ENCODE measurements around the gene CARMIL3. TPM values are rescaled to one million over a fixed set of nuclear protein-coding genes. Genes with fewer than 3 reads are reported as not detected.

Gene CARMIL3
- total RNA-seq, 1 experiment from 2014 or later: 0.33 TPM

- H3K9me3 Mint-ChIP-seq (ENCODE audit: low read depth, unreplicated experiment): no peaks in the 10 kb centered on the region
- no peak overlapping the region for H3K4me3 Mint-ChIP-seq (ENCODE audit: low read depth, unreplicated experiment)
- no peak for DNase-seq
- CTCF ChIA-PET: no interaction called here
- peaks cover 8% of the 10 kb centered on the region for H3K4me1 Mint-ChIP-seq (ENCODE audit: low read depth, unreplicated experiment)
- BruUV-seq (replicated peaks): no TSS peak
- H3K36me3 Mint-ChIP-seq (ENCODE audit: insufficient read depth, unreplicated experiment): peaks cover 9% of the 10 kb centered on the region
- H3K27ac Mint-ChIP-seq (ENCODE audit: unreplicated experiment): no peak overlapping the region
- H3K27me3 Mint-ChIP-seq (ENCODE audit: unreplicated experiment): peaks cover 14% of the 10 kb centered on the region
- intact Hi-C loops (cut with micrococcal nuclease; ENCODE audit: unreplicated experiment): no loop called here
- TF ChIP-seq CTCF (IDR thresholded peaks at IDR 0.05; ENCODE audit: unreplicated experiment): no peak
Observed at GRCh38 chr14:24085215-24085614, 33.4 kb downstream of the CARMIL3 start.

- Mint-ChIP-seq H3K27me3 (ENCODE audit: unreplicated experiment) (peaks cover 14% of the 10 kb centered on the region), H3K9me3 (ENCODE audit: low read depth, unreplicated experiment) (no peaks in the 10 kb centered on the region), H3K36me3 (ENCODE audit: insufficient read depth, unreplicated experiment) (peaks cover 5% of the 10 kb centered on the region), H3K4me3 (ENCODE audit: low read depth, unreplicated experiment) (no peak overlapping the region), H3K4me1 (ENCODE audit: low read depth, unreplicated experiment) (peaks cover 8% of the 10 kb centered on the region), H3K27ac (ENCODE audit: unreplicated experiment) (no peak overlapping the region)
- BruUV-seq (replicated peaks): no TSS peak
- intact Hi-C loops (cut with micrococcal nuclease; ENCODE audit: unreplicated experiment): no loop called here
- DNase-seq: no peak
- no peak for TF ChIP-seq CTCF (IDR thresholded peaks at IDR 0.05; ENCODE audit: unreplicated experiment)
- CTCF ChIA-PET: no interaction called here
Observed at GRCh38 chr14:24086193-24086955, 34.6 kb downstream of the CARMIL3 start.

- Mint-ChIP-seq H3K9me3 (ENCODE audit: low read depth, unreplicated experiment) (no peaks in the 10 kb centered on the region), H3K27ac (ENCODE audit: unreplicated experiment) (no peak overlapping the region), H3K36me3 (ENCODE audit: insufficient read depth, unreplicated experiment) (peaks cover under 1% of the 10 kb centered on the region), H3K4me1 (ENCODE audit: low read depth, unreplicated experiment) (peaks cover 6% of the 10 kb centered on the region), H3K27me3 (ENCODE audit: unreplicated experiment) (peaks cover 14% of the 10 kb centered on the region), H3K4me3 (ENCODE audit: low read depth, unreplicated experiment) (no peak overlapping the region)
- TF ChIP-seq CTCF (IDR thresholded peaks at IDR 0.05; ENCODE audit: unreplicated experiment): no peak
- CTCF ChIA-PET: no interaction called here
- BruUV-seq (replicated peaks): no TSS peak
- DNase-seq: no peak
- intact Hi-C loops (cut with micrococcal nuclease; ENCODE audit: unreplicated experiment): no loop called here
Observed at GRCh38 chr14:24087004-24087403, 35.2 kb downstream of the CARMIL3 start.

GRCh38 chr14:24088095-24088494 lies 36.3 kb downstream of the CARMIL3 start:
- Mint-ChIP-seq H3K4me1 (ENCODE audit: low read depth, unreplicated experiment) (peaks cover 12% of the 10 kb centered on the region), H3K27me3 (ENCODE audit: unreplicated experiment) (peaks cover 14% of the 10 kb centered on the region), H3K27ac (ENCODE audit: unreplicated experiment) (no peak overlapping the region), H3K36me3 (ENCODE audit: insufficient read depth, unreplicated experiment) (peaks cover 5% of the 10 kb centered on the region), H3K9me3 (ENCODE audit: low read depth, unreplicated experiment) (no peaks in the 10 kb centered on the region), H3K4me3 (ENCODE audit: low read depth, unreplicated experiment) (no peak overlapping the region)
- CTCF ChIA-PET: interaction anchor here (1.9 kb wide), 1 partner anchor 21 kb away, joined by 5 read pairs; no protein-coding TSS in a partner anchor
- TF ChIP-seq CTCF (IDR thresholded peaks at IDR 0.05; ENCODE audit: unreplicated experiment): no peak
- intact Hi-C loops (cut with micrococcal nuclease; ENCODE audit: unreplicated experiment): no loop called here
- no TSS peak for BruUV-seq (replicated peaks)
- no peak for DNase-seq

All from Calu3 (cell line).